ENCODE measurements around the gene TM9SF3.

The TM9SF3 gene

DNA sequence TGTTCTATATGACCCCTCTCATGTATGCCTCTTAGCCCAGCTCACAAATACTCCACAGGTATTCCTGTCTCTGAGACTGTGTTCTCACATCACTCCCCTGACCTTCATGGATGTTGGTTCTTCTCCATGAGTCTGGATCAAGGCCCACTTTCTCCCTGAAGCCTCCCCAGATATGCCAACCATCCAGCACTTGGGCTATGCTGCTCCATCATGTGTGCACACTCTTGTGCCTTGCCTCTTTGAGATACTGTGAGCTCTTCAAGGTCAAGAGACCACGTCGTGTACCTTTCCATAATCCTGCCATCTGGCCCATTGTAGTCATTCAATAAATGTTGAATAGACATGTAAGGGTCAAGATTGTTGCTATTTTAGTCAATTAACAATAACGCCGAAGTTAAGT is 30.1 kb upstream of the TM9SF3 start:
- H3K9me3 ChIP-seq (ENCODE audit: control insufficient read depth, insufficient read depth, low read depth, low read length): no peaks in the 10 kb centered on the region

GRCh38 chr10:96614515-96614914 is 27.7 kb upstream of the TM9SF3 start:
- Histone ChIP-seq H3K4me1 (ENCODE audit: control insufficient read depth, insufficient read depth, low read length) (no peaks in the 10 kb centered on the region), H3K27ac (ENCODE audit: low read depth, low read length) (no peak overlapping the region), H3K9me3 (ENCODE audit: control insufficient read depth, insufficient read depth, low read depth, low read length) (no peaks in the 10 kb centered on the region), H3K4me3 (ENCODE audit: low read depth, low read length) (no peak overlapping the region), H3K9ac (ENCODE audit: low read length) (no peak overlapping the region), H3K36me3 (ENCODE audit: control insufficient read depth, insufficient read depth, low read length) (no peaks in the 10 kb centered on the region), H3K27me3 (ENCODE audit: control insufficient read depth, insufficient read depth, low read length) (no peaks in the 10 kb centered on the region)

More for the DNA sequence above, 30.1 kb upstream of the TM9SF3 start:
- no peak overlapping the region for H3K27ac ChIP-seq (ENCODE audit: low read depth, low read length)
- no peaks in the 10 kb centered on the region for H3K36me3 ChIP-seq (ENCODE audit: control insufficient read depth, insufficient read depth, low read length)
- H3K4me3 ChIP-seq (ENCODE audit: low read depth, low read length): no peak overlapping the region
- no peaks in the 10 kb centered on the region for H3K27me3 ChIP-seq (ENCODE audit: control insufficient read depth, insufficient read depth, low read length)
- H3K9ac ChIP-seq (ENCODE audit: low read length): no peak overlapping the region
- no peaks in the 10 kb centered on the region for H3K4me1 ChIP-seq (ENCODE audit: control insufficient read depth, insufficient read depth, low read length)

DNA sequence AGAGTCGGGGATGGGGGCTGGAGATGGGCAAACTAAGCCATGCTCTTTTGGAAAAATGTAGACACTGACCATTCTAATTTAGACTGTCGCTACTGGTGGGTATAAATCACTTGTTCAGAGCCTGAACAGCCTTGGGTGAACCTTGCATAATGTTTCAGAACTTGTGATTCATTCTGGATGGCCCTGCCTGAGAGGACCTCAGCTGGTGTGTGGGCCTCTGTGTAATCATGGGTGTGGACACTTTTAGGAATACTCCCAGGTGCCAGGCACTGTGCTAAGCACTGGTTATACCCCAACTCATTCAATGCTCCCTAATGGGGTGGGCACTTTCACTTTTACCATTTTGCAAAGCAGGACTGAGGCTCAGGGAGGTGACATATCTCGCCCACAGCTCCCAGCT is 26.8 kb upstream of the TM9SF3 start:
- no peaks in the 10 kb centered on the region for H3K27me3 ChIP-seq (ENCODE audit: control insufficient read depth, insufficient read depth, low read length)
- no peaks in the 10 kb centered on the region for H3K9me3 ChIP-seq (ENCODE audit: control insufficient read depth, insufficient read depth, low read depth, low read length)
- H3K9ac ChIP-seq (ENCODE audit: low read length): no peak overlapping the region
- no peak overlapping the region for H3K4me3 ChIP-seq (ENCODE audit: low read depth, low read length)
- no peaks in the 10 kb centered on the region for H3K4me1 ChIP-seq (ENCODE audit: control insufficient read depth, insufficient read depth, low read length)
- no peak overlapping the region for H3K27ac ChIP-seq (ENCODE audit: low read depth, low read length)
- H3K36me3 ChIP-seq (ENCODE audit: control insufficient read depth, insufficient read depth, low read length): no peaks in the 10 kb centered on the region

DNA sequence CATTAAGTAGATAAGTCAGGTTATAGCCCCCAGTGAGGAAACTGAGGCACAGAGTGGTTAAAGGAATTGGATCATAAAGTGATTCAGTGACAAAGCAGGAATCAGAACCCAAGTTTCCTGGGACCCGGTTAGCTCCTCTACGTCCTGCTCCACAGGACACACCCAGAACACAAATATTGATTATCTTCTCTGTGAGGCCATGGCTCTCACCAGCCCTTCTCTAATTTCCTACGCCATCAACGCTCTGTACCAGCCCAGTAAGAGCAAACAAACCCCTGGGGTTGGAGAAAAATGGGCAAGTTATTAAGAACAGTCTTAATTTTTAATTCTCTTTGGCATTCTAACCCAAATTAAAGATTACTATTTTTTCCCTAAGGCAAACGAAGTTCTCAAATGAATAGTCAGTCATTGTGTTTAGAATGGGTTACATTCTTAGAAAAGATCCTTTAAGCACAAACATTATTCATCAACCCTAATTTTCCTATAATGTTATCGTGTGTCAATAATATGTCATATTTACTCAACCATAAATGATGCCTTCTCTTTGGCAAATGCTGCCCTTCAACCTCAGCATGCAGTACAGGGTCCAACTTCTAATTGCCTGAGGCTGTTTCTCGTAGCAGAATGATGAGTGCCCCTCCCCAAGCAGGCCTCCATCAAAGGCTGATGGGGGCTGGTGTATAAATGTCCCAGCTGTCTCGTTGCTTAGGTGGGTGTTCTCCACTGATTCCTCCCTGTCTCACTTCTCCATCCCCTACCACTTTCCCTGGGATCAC is 25.4 kb upstream of the TM9SF3 start:
- H3K27ac ChIP-seq (ENCODE audit: low read depth, low read length): no peak overlapping the region
- H3K36me3 ChIP-seq (ENCODE audit: control insufficient read depth, insufficient read depth, low read length): no peaks in the 10 kb centered on the region
- H3K4me1 ChIP-seq (ENCODE audit: control insufficient read depth, insufficient read depth, low read length): no peaks in the 10 kb centered on the region
- no peak overlapping the region for H3K9ac ChIP-seq (ENCODE audit: low read length)
- no peaks in the 10 kb centered on the region for H3K9me3 ChIP-seq (ENCODE audit: control insufficient read depth, insufficient read depth, low read depth, low read length)
- no peaks in the 10 kb centered on the region for H3K27me3 ChIP-seq (ENCODE audit: control insufficient read depth, insufficient read depth, low read length)
- H3K4me3 ChIP-seq (ENCODE audit: low read depth, low read length): no peak overlapping the region

DNA sequence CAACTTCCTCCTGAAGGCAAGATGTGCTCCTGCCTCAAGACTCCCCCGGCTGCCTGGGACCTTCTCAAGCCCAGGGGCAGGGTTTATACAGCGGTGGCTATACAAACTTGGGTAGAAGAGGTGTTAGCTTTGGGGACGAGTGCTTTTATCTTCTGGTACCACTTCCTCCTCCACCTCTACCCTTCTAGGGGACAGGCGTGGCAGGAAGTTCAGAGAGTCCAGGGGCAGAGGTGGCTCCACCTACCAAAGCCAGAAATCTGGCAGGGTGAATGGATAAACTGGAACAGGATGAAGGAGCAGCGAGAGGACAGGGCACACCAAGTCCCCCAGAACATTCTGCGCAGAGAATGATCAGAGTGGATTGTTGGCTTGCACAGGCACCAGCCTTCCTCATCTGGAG is 24.0 kb upstream of the TM9SF3 start:
- H3K4me1 ChIP-seq (ENCODE audit: control insufficient read depth, insufficient read depth, low read length): peaks cover 5% of the 10 kb centered on the region; the same call in 1 of the 2 replicates
- no peak overlapping the region for H3K27ac ChIP-seq (ENCODE audit: low read depth, low read length)
- no peak overlapping the region for H3K4me3 ChIP-seq (ENCODE audit: low read depth, low read length)
- no peaks in the 10 kb centered on the region for H3K36me3 ChIP-seq (ENCODE audit: control insufficient read depth, insufficient read depth, low read length)
- H3K27me3 ChIP-seq (ENCODE audit: control insufficient read depth, insufficient read depth, low read length): no peaks in the 10 kb centered on the region
- H3K9me3 ChIP-seq (ENCODE audit: control insufficient read depth, insufficient read depth, low read depth, low read length): no peaks in the 10 kb centered on the region
- H3K9ac ChIP-seq (ENCODE audit: low read length): no peak overlapping the region

DNA sequence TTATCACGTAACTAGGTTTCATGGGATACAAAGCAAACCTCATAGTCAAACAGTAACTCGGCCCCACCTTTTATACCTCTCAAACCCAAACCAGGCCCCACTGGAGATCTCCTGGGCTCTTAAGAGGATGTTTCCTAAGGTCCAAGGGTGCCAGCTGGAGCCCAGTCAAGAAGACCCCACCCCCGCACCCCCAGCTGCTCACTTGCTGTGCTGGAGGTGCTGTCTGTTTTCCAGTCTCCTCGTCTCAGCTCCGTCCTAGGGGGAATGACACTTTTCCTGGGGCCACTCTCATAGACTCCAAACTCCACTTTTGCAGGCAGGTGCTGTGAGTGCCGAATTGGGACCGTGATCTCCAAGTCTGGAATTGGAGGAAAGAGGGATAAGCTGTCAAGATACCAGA is 22.7 kb upstream of the TM9SF3 start:
- Histone ChIP-seq H3K4me3 (ENCODE audit: low read depth, low read length) (no peak overlapping the region), H3K9ac (ENCODE audit: low read length) (no peak overlapping the region), H3K27me3 (ENCODE audit: control insufficient read depth, insufficient read depth, low read length) (no peaks in the 10 kb centered on the region), H3K36me3 (ENCODE audit: control insufficient read depth, insufficient read depth, low read length) (no peaks in the 10 kb centered on the region), H3K9me3 (ENCODE audit: control insufficient read depth, insufficient read depth, low read depth, low read length) (no peaks in the 10 kb centered on the region), H3K4me1 (ENCODE audit: control insufficient read depth, insufficient read depth, low read length) (peaks cover 5% of the 10 kb centered on the region; the same call in 1 of the 2 replicates), H3K27ac (ENCODE audit: low read depth, low read length) (no peak overlapping the region)

GRCh38 chr10:96608805-96609204 is 22.0 kb upstream of the TM9SF3 start:
- Histone ChIP-seq H3K36me3 (ENCODE audit: control insufficient read depth, insufficient read depth, low read length) (no peaks in the 10 kb centered on the region), H3K27me3 (ENCODE audit: control insufficient read depth, insufficient read depth, low read length) (no peaks in the 10 kb centered on the region), H3K4me1 (ENCODE audit: control insufficient read depth, insufficient read depth, low read length) (peaks cover 5% of the 10 kb centered on the region; the same call in 1 of the 2 replicates), H3K4me3 (ENCODE audit: low read depth, low read length) (no peak overlapping the region), H3K9ac (ENCODE audit: low read length) (no peak overlapping the region), H3K9me3 (ENCODE audit: control insufficient read depth, insufficient read depth, low read depth, low read length) (no peaks in the 10 kb centered on the region), H3K27ac (ENCODE audit: low read depth, low read length) (no peak overlapping the region)

GRCh38 chr10:96608262-96608661 is 21.4 kb upstream of the TM9SF3 start:
- no peaks in the 10 kb centered on the region for H3K9me3 ChIP-seq (ENCODE audit: control insufficient read depth, insufficient read depth, low read depth, low read length)
- H3K9ac ChIP-seq (ENCODE audit: low read length): no peak overlapping the region
- H3K27ac ChIP-seq (ENCODE audit: low read depth, low read length): no peak overlapping the region
- no peaks in the 10 kb centered on the region for H3K27me3 ChIP-seq (ENCODE audit: control insufficient read depth, insufficient read depth, low read length)
- no peak overlapping the region for H3K4me3 ChIP-seq (ENCODE audit: low read depth, low read length)
- H3K36me3 ChIP-seq (ENCODE audit: control insufficient read depth, insufficient read depth, low read length): no peaks in the 10 kb centered on the region
- peaks cover 5% of the 10 kb centered on the region; the same call in 1 of the 2 replicates for H3K4me1 ChIP-seq (ENCODE audit: control insufficient read depth, insufficient read depth, low read length)

- Histone ChIP-seq H3K9ac (ENCODE audit: low read length) (no peak overlapping the region), H3K36me3 (ENCODE audit: control insufficient read depth, insufficient read depth, low read length) (no peaks in the 10 kb centered on the region), H3K27me3 (ENCODE audit: control insufficient read depth, insufficient read depth, low read length) (no peaks in the 10 kb centered on the region), H3K4me3 (ENCODE audit: low read depth, low read length) (no peak overlapping the region), H3K4me1 (ENCODE audit: control insufficient read depth, insufficient read depth, low read length) (peaks cover 5% of the 10 kb centered on the region; the same call in 1 of the 2 replicates), H3K27ac (ENCODE audit: low read depth, low read length) (no peak overlapping the region), H3K9me3 (ENCODE audit: control insufficient read depth, insufficient read depth, low read depth, low read length) (no peaks in the 10 kb centered on the region)
Measured at GRCh38 chr10:96606946-96607345, 20.1 kb upstream of the TM9SF3 start.

GRCh38 chr10:96606216-96606615 is 19.4 kb upstream of the TM9SF3 start:
- Histone ChIP-seq H3K9ac (ENCODE audit: low read length) (no peak overlapping the region), H3K4me1 (ENCODE audit: control insufficient read depth, insufficient read depth, low read length) (peaks cover 5% of the 10 kb centered on the region; the same call in 1 of the 2 replicates), H3K27me3 (ENCODE audit: control insufficient read depth, insufficient read depth, low read length) (no peaks in the 10 kb centered on the region), H3K9me3 (ENCODE audit: control insufficient read depth, insufficient read depth, low read depth, low read length) (no peaks in the 10 kb centered on the region), H3K27ac (ENCODE audit: low read depth, low read length) (peak overlapping the region; percentile 9; the same call in 1 of the 2 replicates), H3K36me3 (ENCODE audit: control insufficient read depth, insufficient read depth, low read length) (no peaks in the 10 kb centered on the region), H3K4me3 (ENCODE audit: low read depth, low read length) (no peak overlapping the region)

- Histone ChIP-seq H3K4me3 (ENCODE audit: low read depth, low read length) (no peak overlapping the region), H3K9ac (ENCODE audit: low read length) (no peak overlapping the region), H3K27ac (ENCODE audit: low read depth, low read length) (no peak overlapping the region), H3K27me3 (ENCODE audit: control insufficient read depth, insufficient read depth, low read length) (no peaks in the 10 kb centered on the region), H3K4me1 (ENCODE audit: control insufficient read depth, insufficient read depth, low read length) (no peaks in the 10 kb centered on the region), H3K9me3 (ENCODE audit: control insufficient read depth, insufficient read depth, low read depth, low read length) (no peaks in the 10 kb centered on the region), H3K36me3 (ENCODE audit: control insufficient read depth, insufficient read depth, low read length) (no peaks in the 10 kb centered on the region)
Measured at GRCh38 chr10:96600337-96600736, 13.5 kb upstream of the TM9SF3 start.
